H1 (cell line): ENCODE results near the gene FANCF. TPM values are rescaled to one million over a fixed set of nuclear protein-coding genes. Genes with fewer than 3 reads are reported as not detected.

ENCODE experiments used
- CTCF ChIA-PET: fragments of 300-600 bp; sonication (Branson Sonifier 250); formaldehyde crosslinking; loops from one replicate; lab custom pipeline; 2021; ENCODE audit not compliant: partially characterized antibody; lab: Charles Lee
- POLR2A ChIA-PET: fragments of 300-600 bp; sonication (Branson Sonifier 250); formaldehyde crosslinking; loops from one replicate; lab custom pipeline; 2021; ENCODE audit warnings: inconsistent platforms; ENCODE audit not compliant: partially characterized antibody; lab: Charles Lee
- DNase-seq, 2 experiments: peaks; one replicate each; pipeline versions ENCODE4 v3.0.0 to v3.0.0-alpha.2; 2010 to 2022; ENCODE audit warnings: low spot score in 2 of 2, low read depth in 1 of 2, mixed read lengths in 1 of 2
- FAIRE-seq: peaks from 2 replicates; lab custom pipeline; 2011; peaks lifted over from hg19 to GRCh38; lab: Jason Lieb, UNC
- H2AFZ ChIP-seq: 2 replicates; pipeline ENCODE4 v1.8.1; 2012; ENCODE audit warnings: low read length, inconsistent platforms
- H2AK5ac ChIP-seq: 2 replicates; pipeline ENCODE4 v1.6.1; 2013; ENCODE audit warnings: low read depth, low read length
- H2BK120ac ChIP-seq: replicated peaks from 2 replicates; pipeline ENCODE3; 2013; ENCODE audit warnings: low read depth, low read length, inconsistent platforms
- H2BK12ac ChIP-seq: 2 replicates; pipeline ENCODE4 v1.6.1; 2013; ENCODE audit warnings: low read depth, low read length
- H2BK15ac ChIP-seq: 2 replicates; pipeline ENCODE4 v1.6.1; 2013; ENCODE audit warnings: low read length
- H2BK20ac ChIP-seq: 2 replicates; pipeline ENCODE4 v1.6.1; 2013; ENCODE audit warnings: low read length
- H2BK5ac ChIP-seq: 2 replicates; pipeline ENCODE4 v1.6.1; 2013; ENCODE audit warnings: low read depth, low read length
- H3K14ac ChIP-seq: 2 replicates; pipeline ENCODE4 v1.6.1; 2013; ENCODE audit warnings: inconsistent platforms; ENCODE audit not compliant: insufficient read length
- H3K18ac ChIP-seq: 2 replicates; pipeline ENCODE4 v1.6.1; 2013; ENCODE audit warnings: low read length; ENCODE audit errors: extremely low read depth
- H3K23ac ChIP-seq: 2 replicates; pipeline ENCODE4 v1.6.1; 2013; ENCODE audit warnings: inconsistent platforms; ENCODE audit not compliant: insufficient read length
- H3K23me2 ChIP-seq: 2 replicates; pipeline ENCODE4 v1.6.1; 2013; ENCODE audit warnings: low read depth, low read length
- H3K27ac ChIP-seq: 2 replicates; pipeline ENCODE4 v1.6.1; 2011; ENCODE audit warnings: low read depth, low read length, inconsistent platforms
- H3K27me3 ChIP-seq, 4 experiments: replicated peaks in 1 of 4; 1 replicate in 1 of 4; 2 replicates in 3 of 4; pipeline versions ENCODE4 v1.6.1 to v1.8.1; 2011 to 2013; ENCODE audit warnings: low read length in 3 of 4, mild to moderate bottlenecking in 3 of 4, inconsistent platforms in 2 of 4, mixed read lengths in 2 of 4, moderate library complexity in 1 of 4; ENCODE audit not compliant: control insufficient read depth in 3 of 4, insufficient read depth in 3 of 4; ENCODE audit errors: extremely low read depth in 1 of 4
- H3K36me3 ChIP-seq, 4 experiments: 2 replicates each; pipeline versions ENCODE4 v1.6.1 to v1.8.1; 2011 to 2013; ENCODE audit warnings: mild to moderate bottlenecking in 4 of 4, low read length in 3 of 4, moderate library complexity in 2 of 4, control low read depth in 1 of 4, inconsistent platforms in 1 of 4; ENCODE audit not compliant: insufficient read depth in 4 of 4, control insufficient read depth in 2 of 4
- H3K4ac ChIP-seq: replicated peaks from 2 replicates; pipeline ENCODE3; 2013; ENCODE audit warnings: low read length, low read depth, mixed read lengths, inconsistent platforms; ENCODE audit not compliant: insufficient read length
- H3K4me1 ChIP-seq, 4 experiments: replicated peaks in 1 of 4; 1 replicate in 1 of 4; 2 replicates in 3 of 4; pipeline versions ENCODE4 v1.6.1 to v1.8.1; 2011 to 2013; ENCODE audit warnings: low read length in 3 of 4, inconsistent platforms in 2 of 4, mixed read lengths in 1 of 4; ENCODE audit not compliant: insufficient read depth in 4 of 4, control insufficient read depth in 3 of 4
- H3K4me2 ChIP-seq, 2 experiments: 2 replicates each; pipeline versions ENCODE4 v1.6.1 to v1.8.1; 2011 to 2013; ENCODE audit warnings: low read depth in 2 of 2, low read length in 2 of 2, control low read depth in 1 of 2, inconsistent platforms in 1 of 2, mild to moderate bottlenecking in 1 of 2; ENCODE audit not compliant: insufficient read depth in 1 of 2
- H3K4me3 ChIP-seq, 4 experiments: fragments of 200-600, 300-600 bp in 1 of 4; sonication (generic), shearing (Covaris generic), sonication (Bioruptor Twin) in 1 of 4; 2 replicates each; pipeline versions ENCODE4 v1.5.1 to v1.8.1; 2011 to 2016; ENCODE audit warnings: low read length in 4 of 4, low read depth in 3 of 4, control low read depth in 2 of 4, inconsistent platforms in 2 of 4, mild to moderate bottlenecking in 2 of 4, mixed read lengths in 1 of 4, moderate library complexity in 1 of 4; ENCODE audit not compliant: insufficient read depth in 2 of 4; ENCODE audit errors: extremely low read depth in 1 of 4
- H3K56ac ChIP-seq: replicated peaks from 2 replicates; pipeline ENCODE3; 2013; ENCODE audit warnings: low read depth, mild to moderate bottlenecking, mixed read lengths, low read length, inconsistent platforms; ENCODE audit not compliant: insufficient read length
- H3K79me1 ChIP-seq: 2 replicates; pipeline ENCODE4 v1.6.1; 2013; ENCODE audit warnings: low read depth, low read length, control low read depth
- H3K79me2 ChIP-seq, 2 experiments: 2 replicates each; pipeline versions ENCODE4 v1.6.1 to v1.8.1; 2012 to 2013; ENCODE audit warnings: low read length in 2 of 2, mild to moderate bottlenecking in 2 of 2, inconsistent platforms in 1 of 2; ENCODE audit not compliant: insufficient read depth in 2 of 2, control insufficient read depth in 1 of 2
- H3K9ac ChIP-seq, 4 experiments: replicated peaks in 1 of 4; 1 replicate in 1 of 4; 2 replicates in 3 of 4; pipeline versions ENCODE4 v1.6.1 to v1.8.1; 2011 to 2013; ENCODE audit warnings: low read depth in 3 of 4, low read length in 3 of 4, control low read depth in 2 of 4, mild to moderate bottlenecking in 2 of 4, moderate library complexity in 2 of 4, inconsistent platforms in 1 of 4; ENCODE audit errors: extremely low read depth in 1 of 4
- H3K9me3 ChIP-seq, 2 experiments: 2 replicates each; pipeline versions ENCODE4 v1.6.1 to v1.8.1; 2012 to 2013; ENCODE audit warnings: mild to moderate bottlenecking in 2 of 2, moderate library complexity in 2 of 2, control low read depth in 1 of 2, inconsistent platforms in 1 of 2, low read depth in 1 of 2, low read length in 1 of 2, mixed read lengths in 1 of 2; ENCODE audit not compliant: insufficient read depth in 2 of 2
- H4K20me1 ChIP-seq, 2 experiments: replicated peaks in 1 of 2; 2 replicates each; pipeline versions ENCODE3 to v1.8.1; 2011 to 2013; ENCODE audit warnings: inconsistent platforms in 2 of 2, low read length in 2 of 2, mild to moderate bottlenecking in 1 of 2; ENCODE audit not compliant: insufficient read depth in 2 of 2, control insufficient read depth in 1 of 2
- H4K5ac ChIP-seq: 2 replicates; pipeline ENCODE4 v1.6.1; 2013; ENCODE audit warnings: low read length, low read depth, mixed read lengths, inconsistent platforms; ENCODE audit not compliant: insufficient read length
- H4K8ac ChIP-seq: 2 replicates; pipeline ENCODE4 v1.8.0; 2013; ENCODE audit warnings: mild to moderate bottlenecking, moderate library complexity, low read length, inconsistent platforms; ENCODE audit not compliant: insufficient read depth; ENCODE audit errors: extremely low read depth
- H4K91ac ChIP-seq: replicated peaks from 2 replicates; pipeline ENCODE3; 2013; ENCODE audit warnings: low read length, mixed read lengths, inconsistent platforms; ENCODE audit not compliant: insufficient read length
- CBX8 ChIP-seq: fragments of 300-800, 300-1000 bp; sonication (generic); IDR thresholded peaks from 2 replicates; pipeline ENCODE4 v1.7.1; 2016; ENCODE audit warnings: low read depth, low read length, borderline replicate concordance
- E2F6 ChIP-seq: IDR thresholded peaks from 2 replicates; pipeline ENCODE4 v1.6.1; 2012; ENCODE audit warnings: inconsistent platforms
- EP300 ChIP-seq, 2 experiments: IDR thresholded peaks; 1 replicate in 1 of 2; 2 replicates in 1 of 2; pipeline ENCODE4 v1.6.1; 2011 to 2012; ENCODE audit warnings: low read depth in 2 of 2, low read length in 2 of 2, mild to moderate bottlenecking in 2 of 2, borderline replicate concordance in 1 of 2, inconsistent platforms in 1 of 2, moderate library complexity in 1 of 2
- FOSL1 ChIP-seq: IDR thresholded peaks from 2 replicates; pipeline ENCODE4 v1.6.1; 2011; ENCODE audit warnings: mild to moderate bottlenecking, low read depth, low read length, moderate library complexity; ENCODE audit not compliant: insufficient read depth
- MAFK ChIP-seq: IDR thresholded peaks from 2 replicates; pipeline ENCODE4 v1.6.1; 2012; ENCODE audit warnings: low read depth, mild to moderate bottlenecking, improper control_type of control experiment, low read length
- PHF8 ChIP-seq: fragments of 200-600 bp; sonication (generic); conservative IDR thresholded peaks from 2 replicates; pipeline ENCODE4 v1.7.1; 2012; ENCODE audit warnings: low read depth, mild to moderate bottlenecking, inconsistent platforms, low read length, moderate library complexity
- SP2 ChIP-seq: IDR thresholded peaks from 2 replicates; pipeline ENCODE4 v1.6.1; 2012; ENCODE audit warnings: mild to moderate bottlenecking, low read length, inconsistent platforms
- TAF1 ChIP-seq: IDR thresholded peaks from 2 replicates; pipeline ENCODE4 v1.6.1; 2011; ENCODE audit warnings: mild to moderate bottlenecking, low read depth, low read length
- TCF12 ChIP-seq: IDR thresholded peaks from 2 replicates; pipeline ENCODE4 v1.6.1; 2011; ENCODE audit warnings: low read depth, mild to moderate bottlenecking, low read length
- WGBS, 2 experiments: shearing (Covaris generic) in 1 of 2; methylation state at CpG; one replicate each; pipeline versions ENCODE4 v1.1.6 to v1.1.7; 2013 to 2015; ENCODE audit warnings: low lambda C conversion rate in 2 of 2, mixed read lengths in 2 of 2, inconsistent platforms in 1 of 2, low coverage in 1 of 2, missing lambda C conversion rate in 1 of 2; ENCODE audit not compliant: insufficient replicate concordance in 2 of 2, insufficient coverage in 1 of 2, insufficient read length in 1 of 2; ENCODE audit errors: extremely low coverage in 1 of 2, missing lambda C conversion rate in 1 of 2; 5-methylcytosine and 5-hydroxymethylcytosine counted together
- polyA plus RNA-seq, 7 experiments: library from polyadenylated mRNA; depleted of rRNA in 3 of 7; stranded (reverse) in 5 of 7; unstranded in 2 of 7; fragments of >200 nt in 5 of 7; fragments of 200-250 nt in 2 of 7; gene quantifications; 1 replicate in 5 of 7; 2 replicates in 1 of 7; 4 replicates in 1 of 7; pipeline versions ENCODE4 v1.2.1 to v1.2.3, GENCODE V29; 2011 to 2013; ENCODE audit warnings: missing spikeins in 2 of 7, mixed read lengths in 2 of 7
- total RNA-seq: library from RNA; stranded (reverse); fragmentation: NEBNext Ultra II Directional; extraction: Animal tissue kit (Norgen Biotek cat#: 25700); gene quantifications from 2 replicates; pipeline ENCODE4 v1.2.1, GENCODE V29; 2021

FANCF gene
- total and polyA plus RNA-seq, 2 of the 8 experiments (the other 6 are each of a cell fraction or from before 2014, with no cell fraction given) = 10.0 to 29.4 TPM

GRCh38 chr11:22671751-22672150 is 46.1 kb upstream of the FANCF start:
- H4K20me1 ChIP-seq = no peaks in the 10 kb centered on the region
- no peak overlapping the region for H3K18ac ChIP-seq
- no peak overlapping the region for H2BK12ac ChIP-seq
- no peak overlapping the region for H3K56ac ChIP-seq
- ChIA-PET POLR2A (interaction anchor here (1.7 kb wide), 1 partner anchor 46 kb away, joined by 5 read pairs; the partner anchor contains the start of gene FANCF), CTCF (interaction anchor here (0.9 to 2.8 kb wide), 5 partner anchors 12 to 116 kb away, joined by 3 to 13 read pairs (median 8); no protein-coding TSS in a partner anchor)
- no peak overlapping the region for H3K4me3 ChIP-seq
- no peaks in the 10 kb centered on the region for H3K9me3 ChIP-seq
- no peak overlapping the region for H2BK15ac ChIP-seq
- no peak overlapping the region for H4K8ac ChIP-seq
- no peak overlapping the region for H3K9ac ChIP-seq
- no peak for TF ChIP-seq MAFK
- no peak for TF ChIP-seq CBX8
- no peak for TF ChIP-seq TAF1
- TF ChIP-seq TCF12 = no peak
- TF ChIP-seq PHF8 = no peak
- no peak for TF ChIP-seq EP300 (IDR thresholded peaks at IDR 0.05; ENCODE audit: borderline replicate concordance in 1 of 2, low read depth in 2 of 2, low read length in 2 of 2)
- no peak for TF ChIP-seq E2F6
- TF ChIP-seq FOSL1 = no peak
- TF ChIP-seq SP2 = no peak
- FAIRE-seq (no peak), DNase-seq (no peak)
- H3K79me2 ChIP-seq = no peaks in the 10 kb centered on the region
- no peak overlapping the region for H4K91ac ChIP-seq
- 92% methylated on average over 2 of the region's 2 CpGs; no CpG with 5 or more reads in 1 of the 2 experiments for WGBS, 2 experiments
- no peaks in the 10 kb centered on the region for H3K36me3 ChIP-seq
- no peak overlapping the region for H3K14ac ChIP-seq
- no peak overlapping the region for H3K4ac ChIP-seq
- no peak overlapping the region for H3K23ac ChIP-seq
- no peak overlapping the region for H3K27ac ChIP-seq
- no peak overlapping the region for H2BK120ac ChIP-seq
- H3K23me2 ChIP-seq = peaks cover 4% of the 10 kb centered on the region; the same call in 1 of the 2 replicates
- no peak overlapping the region for H2BK20ac ChIP-seq
- peaks cover 0 to 7% (median 1%) of the 10 kb centered on the region in 4 experiments; a peak in 3 of 7 replicates for H3K27me3 ChIP-seq
- no peak overlapping the region for H4K5ac ChIP-seq
- no peak overlapping the region for H3K4me2 ChIP-seq
- H2BK5ac ChIP-seq = no peak overlapping the region
- no peak overlapping the region for H2AFZ ChIP-seq
- no peak overlapping the region for H2AK5ac ChIP-seq
- H3K4me1 ChIP-seq = peaks cover 0 to 7% (median 4%) of the 10 kb centered on the region in 4 experiments; a peak in 4 of 7 replicates
- no peaks in the 10 kb centered on the region for H3K79me1 ChIP-seq
